GM12878 (cell line): Measurements from ENCODE around the gene PPP5C. TPM values are rescaled to one million over a fixed set of nuclear protein-coding genes. Genes with fewer than 3 reads are reported as not detected.

Experiments used
- ATAC-seq: fragments of 200-7000 bp; cut with Tn5 transposase; 3 replicates; pipeline ENCODE4 v1.9.1; 2020; ENCODE audit warnings: mild to moderate bottlenecking, moderate library complexity
- BruUV-seq: library from RNA; stranded (reverse); fragments of 400-500 nt; replicated peaks from 2 replicates; lab custom pipeline; 2021; lab: Mats Ljungman, UMichigan
- CTCF ChIA-PET: fragments of 300-600 bp; sonication (Branson Sonifier 250); formaldehyde crosslinking; extraction: SDS; loops from one replicate; lab custom pipeline; 2021; ENCODE audit warnings: inconsistent platforms; lab: Yijun Ruan, JAX
- POLR2A ChIA-PET: fragments of 350-600 bp; formaldehyde crosslinking; extraction: SDS; loops from one replicate; lab custom pipeline; 2021; ENCODE audit warnings: inconsistent platforms; lab: Charles Lee
- RAD21 ChIA-PET: fragments of 300-600 bp; sonication (Branson Sonifier 250); formaldehyde crosslinking; loops from one replicate; lab custom pipeline; 2023; ENCODE audit warnings: antibody characterized with exemption; ENCODE audit not compliant: unreplicated experiment; lab: Charles Lee
- SMC1A ChIA-PET: fragments of 300-600 bp; sonication (Branson Sonifier 250); formaldehyde crosslinking; loops from one replicate; lab custom pipeline; 2023; ENCODE audit not compliant: unreplicated experiment, uncharacterized antibody; lab: Charles Lee
- DNase-seq: peaks from one replicate; pipeline ENCODE4 v3.0.0-alpha.2; 2011; ENCODE audit warnings: low read depth, low spot score
- FAIRE-seq: peaks from 3 replicates; lab custom pipeline; 2011; peaks lifted over from hg19 to GRCh38; lab: Jason Lieb, UNC
- H2AFZ ChIP-seq: 2 replicates; pipeline ENCODE4 v1.6.0; 2011; ENCODE audit warnings: low read depth, low read length, control low read depth; ENCODE audit not compliant: control insufficient read depth
- H3K27ac ChIP-seq: 2 replicates; pipeline ENCODE4 v1.5.1; 2011; ENCODE audit warnings: control low read depth; ENCODE audit not compliant: control insufficient read depth, insufficient read depth
- H3K27me3 ChIP-seq, 2 experiments: replicated peaks in 1 of 2; 2 replicates each; pipeline versions ENCODE4 v1.6.0 to v1.6.1; 2011; ENCODE audit warnings: low read length in 1 of 2; ENCODE audit not compliant: control insufficient read depth in 2 of 2, insufficient read depth in 2 of 2
- H3K36me3 ChIP-seq, 2 experiments: 2 replicates each; pipeline ENCODE4 v1.5.1; 2011; ENCODE audit warnings: low read length in 1 of 2; ENCODE audit not compliant: control insufficient read depth in 2 of 2, insufficient read depth in 2 of 2
- H3K4me1 ChIP-seq: 2 replicates; pipeline ENCODE4 v1.6.1; 2011; ENCODE audit warnings: mild to moderate bottlenecking, low read length, moderate library complexity, mixed read lengths; ENCODE audit not compliant: control insufficient read depth, insufficient read depth
- H3K4me2 ChIP-seq: 2 replicates; pipeline ENCODE4 v1.6.0; 2011; ENCODE audit warnings: control low read depth; ENCODE audit not compliant: control insufficient read depth, insufficient read depth
- H3K4me3 ChIP-seq: fragments of 200-600 bp; sonication (generic); 2 replicates; pipeline ENCODE4 v1.5.1; 2016
- H3K79me2 ChIP-seq: 2 replicates; pipeline ENCODE4 v1.6.0; 2011; ENCODE audit warnings: low read length; ENCODE audit not compliant: control insufficient read depth, insufficient read depth
- H3K9ac ChIP-seq: 2 replicates; pipeline ENCODE4 v1.8.0; 2011; ENCODE audit warnings: low read length, control low read depth, mixed read lengths; ENCODE audit not compliant: control insufficient read depth, insufficient read depth
- H3K9me3 ChIP-seq: replicated peaks from 3 replicates; pipeline ENCODE4 v1.5.1; 2011; ENCODE audit warnings: mild to moderate bottlenecking, low read length; ENCODE audit not compliant: control insufficient read depth, insufficient read depth
- H4K20me1 ChIP-seq: 2 replicates; pipeline ENCODE4 v1.6.0; 2011; ENCODE audit not compliant: control insufficient read depth, insufficient read depth
- CBX5 ChIP-seq: sonication (generic); IDR thresholded peaks from 2 replicates; pipeline ENCODE4 v1.6.1; 2016; ENCODE audit warnings: low read depth, moderate library complexity, mild to moderate bottlenecking, inconsistent platforms
- GATAD2B ChIP-seq: fragments of 450-650 bp; conservative IDR thresholded peaks from 2 replicates; pipeline ENCODE4 v1.6.1; 2017; ENCODE audit warnings: low read depth, mild to moderate bottlenecking, moderate library complexity
- HDAC2 ChIP-seq: fragments of 200-600 bp; sonication (generic); IDR thresholded peaks from 2 replicates; pipeline ENCODE4 v1.6.1; 2017
- HDGF ChIP-seq: fragments of 450-650 bp; IDR thresholded peaks from 2 replicates; pipeline ENCODE4 v1.6.1; 2016; ENCODE audit warnings: antibody characterized with exemption
- NFXL1 ChIP-seq: fragments of 450-650 bp; IDR thresholded peaks from 2 replicates; pipeline ENCODE4 v1.6.1; 2017; ENCODE audit warnings: antibody characterized with exemption, mild to moderate bottlenecking, borderline replicate concordance
- POU2F2 ChIP-seq: IDR thresholded peaks from 3 replicates; pipeline ENCODE4 v1.6.1; 2011; ENCODE audit warnings: low read depth, mild to moderate bottlenecking, low read length, borderline replicate concordance
- SIN3A ChIP-seq: IDR thresholded peaks from 2 replicates; pipeline ENCODE4 v1.6.1; 2012; ENCODE audit warnings: low read depth, low read length, improper control_type of control experiment
- SMAD1 ChIP-seq: fragments of 450-650 bp; IDR thresholded peaks from 2 replicates; pipeline ENCODE4 v1.6.1; 2018; ENCODE audit warnings: mild to moderate bottlenecking, low read depth; ENCODE audit not compliant: partially characterized antibody
- SMC3 ChIP-seq: IDR thresholded peaks from 2 replicates; pipeline ENCODE4 v1.6.1; 2011; ENCODE audit warnings: low read length, improper control_type of control experiment, borderline replicate concordance
- SP1 ChIP-seq: IDR thresholded peaks from one replicate; pipeline ENCODE4 v1.6.1; 2011; ENCODE audit warnings: low read depth, low read length
- SREBF2 ChIP-seq: IDR thresholded peaks from 2 replicates; pipeline ENCODE4 v1.6.1; 2012; ENCODE audit warnings: mild to moderate bottlenecking, low read length
- ZNF622 ChIP-seq: fragments of 450-650 bp; IDR thresholded peaks from 2 replicates; pipeline ENCODE4 v1.6.1; 2017; ENCODE audit warnings: mild to moderate bottlenecking, inconsistent platforms
- WGBS: methylation state at CpG from one replicate; pipeline ENCODE4 v1.1.6; 2016; ENCODE audit warnings: low lambda C conversion rate; ENCODE audit not compliant: insufficient replicate concordance, insufficient coverage; ENCODE audit errors: missing lambda C conversion rate; 5-methylcytosine and 5-hydroxymethylcytosine counted together
- in situ Hi-C: fragments of 300-500 bp; cut with MboI; formaldehyde crosslinking; loops from 9 replicates; pipeline ENCODE4 v1.14.3; 2018; ENCODE audit warnings: mixed read lengths
- intact Hi-C: fragments of 100-400 bp; cut with micrococcal nuclease; formaldehyde crosslinking; loops from one replicate; pipeline ENCODE4 v1.14.2; 2022; ENCODE audit not compliant: unreplicated experiment
- polyA plus RNA-seq, 11 experiments: library from polyadenylated mRNA; depleted of rRNA in 4 of 11; unstranded in 6 of 11; stranded (reverse) in 5 of 11; fragments of >200 nt; fragmentation: Nextera tagmentation in 4 of 11; fragmentation: Illumina TruSeq in 1 of 11; extraction: Ambion mirVana in 4 of 11; extraction: Trizol in 1 of 11; gene quantifications; 1 replicate in 1 of 11; 2 replicates in 10 of 11; pipeline versions ENCODE4 v1.2.1 to v1.2.3, GENCODE V29; 2011 to 2016; ENCODE audit warnings: inconsistent platforms in 2 of 11, missing spikeins in 2 of 11, low read depth in 1 of 11
- total RNA-seq, 4 experiments: library from RNA; depleted of rRNA in 3 of 4; stranded (reverse); fragments of >200 nt in 3 of 4; fragmentation: Illumina TruSeq in 1 of 4; extraction: Trizol in 1 of 4; gene quantifications; 2 replicates each; pipeline versions ENCODE4 v1.2.1 to v1.2.3, GENCODE V29; 2013 to 2021
- TF ChIP-seq, protein P1 (sequence below): fragments of 450-650 bp; formaldehyde crosslinking; IDR thresholded peaks from 2 replicates; pipeline ENCODE4 v1.4.0; 2022; ENCODE audit warnings: mild to moderate bottlenecking, moderate library complexity
- TF ChIP-seq, protein P2 (sequence below): IDR thresholded peaks from 2 replicates; pipeline ENCODE4 v1.6.1; 2012; ENCODE audit warnings: low read depth, low read length, improper control_type of control experiment
- TF ChIP-seq, protein P3 (sequence below): fragments of 450-650 bp; IDR thresholded peaks from 2 replicates; pipeline ENCODE4 v1.6.1; 2016; ENCODE audit warnings: mild to moderate bottlenecking

PPP5C gene
- total and polyA plus RNA-seq, 10 of the 15 experiments (the other 5 are each of a cell fraction or from before 2014, with no cell fraction given) = 1.1 to 154 (median 94.5) TPM

DNA sequence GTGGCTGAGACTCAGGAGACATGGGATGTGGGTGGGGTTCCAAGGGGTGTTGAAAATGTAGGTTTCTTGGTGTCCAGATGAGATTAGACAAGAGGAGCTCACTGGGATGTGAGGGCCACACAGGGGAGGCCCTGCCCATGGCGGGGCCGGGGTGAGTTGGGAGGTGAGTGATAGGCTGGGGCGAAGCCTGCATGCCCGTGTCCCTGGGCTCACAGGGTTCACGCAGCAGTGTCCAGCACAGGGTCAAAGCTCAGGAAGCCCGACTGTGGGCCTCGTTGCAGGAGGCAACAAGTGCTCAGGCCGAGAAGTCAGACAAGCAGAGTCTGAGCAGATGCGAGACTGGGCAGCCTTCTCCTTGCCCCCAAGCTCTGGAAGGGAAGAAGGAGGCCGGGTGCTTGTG lies 39.3 kb downstream of the PPP5C start:
- intact Hi-C loops = no loop called here
- ChIA-PET RAD21 (no interaction called here), POLR2A (no interaction called here), CTCF (interaction anchor here (0.6 kb wide), 1 partner anchor 20 kb away, joined by 3 read pairs; no protein-coding TSS in a partner anchor), SMC1A (interaction anchor here (0.8 kb wide), 2 partner anchors 8 to 38 kb away, joined by 3 read pairs; no protein-coding TSS in a partner anchor)
- ATAC-seq = no peak
- no peak for DNase-seq
- Histone ChIP-seq H3K36me3 (peaks cover 36 to 55% of the 10 kb centered on the region in 2 experiments), H3K27me3 (no peaks in the 10 kb centered on the region), H3K79me2 (no peaks in the 10 kb centered on the region), H3K4me3 (no peak overlapping the region), H3K9me3 (no peaks in the 10 kb centered on the region), H2AFZ (no peak overlapping the region), H3K27ac (no peak overlapping the region), H3K4me1 (no peaks in the 10 kb centered on the region), H4K20me1 (no peaks in the 10 kb centered on the region), H3K4me2 (no peak overlapping the region), H3K9ac (no peak overlapping the region)
- TF ChIP-seq SMC3 (no peak), SP1 (no peak), SREBF2 (no peak), SMAD1 (no peak), HDAC2 (no peak), ZNF622 (no peak), HDGF (no peak), CBX5 (no peak), SIN3A (no peak), POU2F2 (no peak), GATAD2B (no peak), NFXL1 (no peak)
- TF ChIP-seq, protein P1, sequence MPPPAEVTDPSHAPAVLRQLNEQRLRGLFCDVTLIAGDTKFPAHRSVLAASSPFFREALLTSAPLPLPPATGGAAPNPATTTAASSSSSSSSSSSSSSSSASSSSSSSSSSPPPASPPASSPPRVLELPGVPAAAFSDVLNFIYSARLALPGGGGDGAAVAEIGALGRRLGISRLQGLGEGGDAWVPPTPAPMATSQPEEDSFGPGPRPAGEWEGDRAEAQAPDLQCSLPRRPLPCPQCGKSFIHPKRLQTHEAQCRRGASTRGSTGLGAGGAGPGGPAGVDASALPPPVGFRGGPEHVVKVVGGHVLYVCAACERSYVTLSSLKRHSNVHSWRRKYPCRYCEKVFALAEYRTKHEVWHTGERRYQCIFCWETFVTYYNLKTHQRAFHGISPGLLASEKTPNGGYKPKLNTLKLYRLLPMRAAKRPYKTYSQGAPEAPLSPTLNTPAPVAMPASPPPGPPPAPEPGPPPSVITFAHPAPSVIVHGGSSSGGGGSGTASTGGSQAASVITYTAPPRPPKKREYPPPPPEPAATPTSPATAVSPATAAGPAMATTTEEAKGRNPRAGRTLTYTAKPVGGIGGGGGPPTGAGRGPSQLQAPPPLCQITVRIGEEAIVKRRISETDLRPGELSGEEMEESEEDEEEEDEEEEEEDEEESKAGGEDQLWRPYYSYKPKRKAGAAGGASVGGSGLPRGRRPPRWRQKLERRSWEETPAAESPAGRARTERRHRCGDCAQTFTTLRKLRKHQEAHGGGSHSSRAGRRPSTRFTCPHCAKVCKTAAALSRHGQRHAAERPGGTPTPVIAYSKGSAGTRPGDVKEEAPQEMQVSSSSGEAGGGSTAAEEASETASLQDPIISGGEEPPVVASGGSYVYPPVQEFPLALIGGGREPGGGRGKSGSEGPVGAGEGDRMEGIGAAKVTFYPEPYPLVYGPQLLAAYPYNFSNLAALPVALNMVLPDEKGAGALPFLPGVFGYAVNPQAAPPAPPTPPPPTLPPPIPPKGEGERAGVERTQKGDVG (CRISPR knock-in tag) = no peak
- TF ChIP-seq, protein P2, sequence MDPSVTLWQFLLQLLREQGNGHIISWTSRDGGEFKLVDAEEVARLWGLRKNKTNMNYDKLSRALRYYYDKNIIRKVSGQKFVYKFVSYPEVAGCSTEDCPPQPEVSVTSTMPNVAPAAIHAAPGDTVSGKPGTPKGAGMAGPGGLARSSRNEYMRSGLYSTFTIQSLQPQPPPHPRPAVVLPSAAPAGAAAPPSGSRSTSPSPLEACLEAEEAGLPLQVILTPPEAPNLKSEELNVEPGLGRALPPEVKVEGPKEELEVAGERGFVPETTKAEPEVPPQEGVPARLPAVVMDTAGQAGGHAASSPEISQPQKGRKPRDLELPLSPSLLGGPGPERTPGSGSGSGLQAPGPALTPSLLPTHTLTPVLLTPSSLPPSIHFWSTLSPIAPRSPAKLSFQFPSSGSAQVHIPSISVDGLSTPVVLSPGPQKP = no peak
- TF ChIP-seq, protein P3, sequence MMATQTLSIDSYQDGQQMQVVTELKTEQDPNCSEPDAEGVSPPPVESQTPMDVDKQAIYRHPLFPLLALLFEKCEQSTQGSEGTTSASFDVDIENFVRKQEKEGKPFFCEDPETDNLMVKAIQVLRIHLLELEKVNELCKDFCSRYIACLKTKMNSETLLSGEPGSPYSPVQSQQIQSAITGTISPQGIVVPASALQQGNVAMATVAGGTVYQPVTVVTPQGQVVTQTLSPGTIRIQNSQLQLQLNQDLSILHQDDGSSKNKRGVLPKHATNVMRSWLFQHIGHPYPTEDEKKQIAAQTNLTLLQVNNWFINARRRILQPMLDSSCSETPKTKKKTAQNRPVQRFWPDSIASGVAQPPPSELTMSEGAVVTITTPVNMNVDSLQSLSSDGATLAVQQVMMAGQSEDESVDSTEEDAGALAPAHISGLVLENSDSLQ = no peak
- FAIRE-seq = no peak
- WGBS = 94% methylated on average over 10 of the region's 10 CpGs
- in situ Hi-C loops = no loop called here
- no TSS peak for BruUV-seq
